NB4 (cell line): ENCODE data around the gene BICDL2.
A peak's percentile ranks its signal among the peaks of the same experiment; 100 is the strongest.
"Not testable (repeated sequence)": the region's sequence is repeated elsewhere in the genome, so short reads cannot be mapped to it uniquely, and the experiment has no call there.

Experiments
- DNase-seq: peaks from one replicate; pipeline ENCODE4 v3.0.0; 2010; ENCODE audit warnings: low read depth
- H3K4me3 ChIP-seq: one replicate; pipeline ENCODE4 v1.5.1; 2011; ENCODE audit warnings: mild to moderate bottlenecking, low read depth, low read length, moderate library complexity
- CTCF ChIP-seq: IDR thresholded peaks from one replicate; pipeline ENCODE4 v1.5.1; 2012; ENCODE audit warnings: low read depth, low read length
- MAX ChIP-seq: IDR thresholded peaks from 2 replicates; pipeline ENCODE4 v1.6.1; 2011; ENCODE audit warnings: low read depth, low read length
- MYC ChIP-seq: IDR thresholded peaks from 2 replicates; pipeline ENCODE4 v1.6.1; 2011; ENCODE audit warnings: low read depth, low read length
- POLR2A ChIP-seq: IDR thresholded peaks from 2 replicates; pipeline ENCODE4 v1.6.1; 2011; ENCODE audit warnings: mild to moderate bottlenecking; ENCODE audit not compliant: insufficient read length; ENCODE audit errors: extremely low read depth

The BICDL2 gene

GRCh38 chr16:3076577-3076976 is 39.8 kb upstream of the BICDL2 start:
- TF ChIP-seq CTCF: no peak
- no peak overlapping the region for H3K4me3 ChIP-seq

GRCh38 chr16:3075946-3076345 is 39.2 kb upstream of the BICDL2 start:
- DNase-seq, H3K4me3 ChIP-seq: not testable (repeated sequence)

More at GRCh38 chr16:3076577-3076976, 39.8 kb upstream of the BICDL2 start:
- DNase-seq: no peak

GRCh38 chr16:3075523-3075915 is 38.8 kb upstream of the BICDL2 start:
- no peak overlapping the region for H3K4me3 ChIP-seq
- DNase-seq: no peak
- TF ChIP-seq CTCF: no peak
- TF ChIP-seq MYC: no peak
- TF ChIP-seq POLR2A: no peak
- TF ChIP-seq MAX: no peak

GRCh38 chr16:3074860-3075522 is 38.2 kb upstream of the BICDL2 start:
- peak; percentile 93 for DNase-seq
- TF ChIP-seq MYC: peak; percentile 27; the same call in 1 of the 2 replicates
- no peak for TF ChIP-seq MAX
- H3K4me3 ChIP-seq: no peak overlapping the region

- no peak overlapping the region for H3K4me3 ChIP-seq
- DNase-seq: no peak
- TF ChIP-seq MAX: no peak
- TF ChIP-seq CTCF: no peak
- no peak for TF ChIP-seq MYC
- TF ChIP-seq POLR2A: no peak
These were observed 36.7 kb upstream of the BICDL2 start for GRCh38 chr16:3073448-3073847.

GRCh38 chr16:3072576-3073263 is 36.0 kb upstream of the BICDL2 start:
- H3K4me3 ChIP-seq: not testable (repeated sequence)
- DNase-seq: peak; percentile 41

GRCh38 chr16:3072148-3072547 is 35.4 kb upstream of the BICDL2 start:
- H3K4me3 ChIP-seq: not testable (repeated sequence)
- peak; percentile 57 for DNase-seq

- no peak overlapping the region for H3K4me3 ChIP-seq
- DNase-seq: no peak
- no peak for TF ChIP-seq POLR2A
- no peak for TF ChIP-seq MAX
- TF ChIP-seq CTCF: no peak
- TF ChIP-seq MYC: no peak
These were observed 34.9 kb upstream of the BICDL2 start for GRCh38 chr16:3071655-3072054.
